IMR-90 (cell line): Measurements from ENCODE around the gene DHRSX. TPM values are rescaled to one million over a fixed set of nuclear protein-coding genes. Genes with fewer than 3 reads are reported as not detected.
A peak's percentile ranks its signal among the peaks of the same experiment; 100 is the strongest.

Source experiments
- ATAC-seq: fragments of 200-7000 bp; cut with Tn5 transposase; 2 replicates; pipeline ENCODE4 v1.9.1; 2020; ENCODE audit warnings: low read depth, mild to moderate bottlenecking, moderate library complexity
- BruUV-seq: library from RNA; stranded (reverse); fragments of 400-500 nt; replicated peaks from 2 replicates; lab custom pipeline; 2021; lab: Mats Ljungman, UMichigan
- CTCF ChIA-PET: fragments of 300-600 bp; formaldehyde crosslinking; extraction: SDS; loops from one replicate; lab custom pipeline; 2021; ENCODE audit warnings: antibody characterized with exemption; lab: Yijun Ruan, JAX
- POLR2A ChIA-PET: fragments of 300-600 bp; sonication (Branson Sonifier 250); formaldehyde crosslinking; loops from one replicate; lab custom pipeline; 2022; ENCODE audit warnings: antibody characterized with exemption; ENCODE audit not compliant: unreplicated experiment; lab: Charles Lee
- DNase-seq: peaks from one replicate; pipeline ENCODE4 v3.0.0; 2013
- H2AFZ ChIP-seq: replicated peaks from 2 replicates; pipeline ENCODE3; 2013; ENCODE audit warnings: low read length, mild to moderate bottlenecking; ENCODE audit not compliant: poor library complexity
- H2AK5ac ChIP-seq: 2 replicates; pipeline ENCODE4 v1.6.1; 2013; ENCODE audit warnings: low read depth, low read length, inconsistent platforms
- H2AK9ac ChIP-seq: replicated peaks from 2 replicates; pipeline ENCODE3; 2013; ENCODE audit warnings: mild to moderate bottlenecking, low read depth, low read length, moderate library complexity; ENCODE audit not compliant: poor library complexity
- H2BK120ac ChIP-seq: 2 replicates; pipeline ENCODE4 v1.6.1; 2013; ENCODE audit warnings: low read depth, low read length, inconsistent platforms
- H2BK15ac ChIP-seq: 3 replicates; pipeline ENCODE4 v1.6.1; 2013; ENCODE audit warnings: low read depth, low read length, inconsistent platforms
- H2BK20ac ChIP-seq: 2 replicates; pipeline ENCODE4 v1.6.1; 2013; ENCODE audit warnings: low read depth, mild to moderate bottlenecking, inconsistent platforms, low read length, moderate library complexity
- H2BK5ac ChIP-seq: 2 replicates; pipeline ENCODE4 v1.6.1; 2013; ENCODE audit warnings: mild to moderate bottlenecking, low read depth, low read length, inconsistent platforms; ENCODE audit not compliant: poor library complexity, severe bottlenecking
- H3K14ac ChIP-seq: replicated peaks from 2 replicates; pipeline ENCODE4 v1.6.1; 2013; ENCODE audit warnings: low read depth, low read length, inconsistent platforms
- H3K18ac ChIP-seq: 2 replicates; pipeline ENCODE4 v1.6.1; 2013; ENCODE audit warnings: low read depth, low read length, control low read depth
- H3K23ac ChIP-seq: 2 replicates; pipeline ENCODE4 v1.6.1; 2013; ENCODE audit warnings: low read depth, low read length, inconsistent platforms
- H3K27ac ChIP-seq: 2 replicates; pipeline ENCODE4 v1.5.1; 2013; ENCODE audit warnings: mild to moderate bottlenecking, control low read depth, low read length; ENCODE audit not compliant: insufficient read depth
- H3K27me3 ChIP-seq: 2 replicates; pipeline ENCODE4 v1.6.1; 2013; ENCODE audit warnings: low read length; ENCODE audit not compliant: control insufficient read depth, insufficient read depth
- H3K36me3 ChIP-seq: 2 replicates; pipeline ENCODE4 v1.6.1; 2013; ENCODE audit warnings: low read length, mixed read lengths; ENCODE audit not compliant: control insufficient read depth, insufficient read depth
- H3K4ac ChIP-seq: 2 replicates; pipeline ENCODE4 v1.6.1; 2013; ENCODE audit warnings: low read depth, low read length, inconsistent platforms
- H3K4me1 ChIP-seq: 2 replicates; pipeline ENCODE4 v1.6.1; 2013; ENCODE audit warnings: low read length, mixed read lengths; ENCODE audit not compliant: control insufficient read depth, insufficient read depth
- H3K4me2 ChIP-seq: 2 replicates; pipeline ENCODE4 v1.6.1; 2013; ENCODE audit warnings: low read depth, mild to moderate bottlenecking, control low read depth, low read length, moderate library complexity
- H3K4me3 ChIP-seq: 2 replicates; pipeline ENCODE4 v1.5.1; 2013; ENCODE audit warnings: low read depth, mild to moderate bottlenecking, control low read depth, low read length, moderate library complexity; ENCODE audit not compliant: insufficient read depth
- H3K56ac ChIP-seq: 2 replicates; pipeline ENCODE4 v1.6.1; 2013; ENCODE audit warnings: low read length, inconsistent platforms; ENCODE audit not compliant: insufficient read depth; ENCODE audit errors: extremely low read depth
- H3K79me1 ChIP-seq, 2 experiments: 2 replicates each; pipeline ENCODE4 v1.6.1; 2013; ENCODE audit warnings: low read length in 2 of 2, inconsistent platforms in 1 of 2, low read depth in 1 of 2
- H3K9ac ChIP-seq: 2 replicates; pipeline ENCODE4 v1.6.1; 2013; ENCODE audit warnings: low read depth, low read length, control low read depth
- H3K9me1 ChIP-seq: 2 replicates; pipeline ENCODE4 v1.6.1; 2013; ENCODE audit warnings: low read length, inconsistent platforms; ENCODE audit not compliant: insufficient read depth
- H3K9me3 ChIP-seq: 2 replicates; pipeline ENCODE4 v1.6.1; 2013; ENCODE audit warnings: low read length; ENCODE audit not compliant: control insufficient read depth, insufficient read depth
- H4K20me1 ChIP-seq: 2 replicates; pipeline ENCODE4 v1.6.1; 2013; ENCODE audit warnings: low read length, inconsistent platforms; ENCODE audit not compliant: insufficient read depth
- H4K5ac ChIP-seq: 2 replicates; pipeline ENCODE4 v1.6.1; 2013; ENCODE audit warnings: mild to moderate bottlenecking, low read depth, low read length, control low read depth
- H4K8ac ChIP-seq, 2 experiments: 2 replicates each; pipeline ENCODE4 v1.6.1; 2013; ENCODE audit warnings: low read depth in 2 of 2, low read length in 2 of 2, control low read depth in 1 of 2, inconsistent platforms in 1 of 2
- H4K91ac ChIP-seq: 2 replicates; pipeline ENCODE4 v1.6.1; 2013; ENCODE audit warnings: low read depth, low read length, inconsistent platforms; ENCODE audit not compliant: insufficient read depth
- BHLHE40 ChIP-seq: fragments of 150-350 bp; IDR thresholded peaks from 2 replicates; pipeline ENCODE4 v1.6.1; 2016; ENCODE audit warnings: mild to moderate bottlenecking, low read depth, low read length
- CEBPB ChIP-seq: IDR thresholded peaks from 2 replicates; pipeline ENCODE4 v1.6.1; 2012; ENCODE audit warnings: low read depth, low read length, improper control_type of control experiment
- CHD1 ChIP-seq: IDR thresholded peaks from 2 replicates; pipeline ENCODE4 v1.6.1; 2012; ENCODE audit warnings: low read depth, low read length, improper control_type of control experiment
- ELK1 ChIP-seq: fragments of 150-350 bp; IDR thresholded peaks from 2 replicates; pipeline ENCODE4 v1.6.1; 2016; ENCODE audit warnings: low read depth, mild to moderate bottlenecking, low read length, moderate library complexity, borderline replicate concordance
- FOS ChIP-seq: fragments of 150-350 bp; IDR thresholded peaks from 2 replicates; pipeline ENCODE4 v1.6.1; 2016; ENCODE audit warnings: low read depth, low read length
- MAFK ChIP-seq: IDR thresholded peaks from 2 replicates; pipeline ENCODE4 v1.6.1; 2012; ENCODE audit warnings: low read depth, low read length, improper control_type of control experiment
- MAZ ChIP-seq: IDR thresholded peaks from 2 replicates; pipeline ENCODE4 v1.6.1; 2012; ENCODE audit warnings: low read depth, mild to moderate bottlenecking, low read length, improper control_type of control experiment, moderate library complexity, borderline replicate concordance
- MXI1 ChIP-seq: IDR thresholded peaks from 2 replicates; pipeline ENCODE4 v1.6.1; 2012; ENCODE audit warnings: low read depth, mild to moderate bottlenecking, low read length, moderate library complexity, borderline replicate concordance
- NFE2L2 ChIP-seq: fragments of 150-350 bp; IDR thresholded peaks from 2 replicates; pipeline ENCODE4 v1.6.1; 2016; ENCODE audit warnings: low read depth, mild to moderate bottlenecking, low read length
- POLR2A ChIP-seq: IDR thresholded peaks from 2 replicates; pipeline ENCODE4 v1.6.1; 2012; ENCODE audit warnings: mild to moderate bottlenecking, low read depth, low read length
- RAD21 ChIP-seq: IDR thresholded peaks from 2 replicates; pipeline ENCODE4 v1.6.1; 2012; ENCODE audit warnings: low read length, improper control_type of control experiment
- RCOR1 ChIP-seq: IDR thresholded peaks from 2 replicates; pipeline ENCODE4 v1.6.1; 2012; ENCODE audit warnings: mild to moderate bottlenecking, low read length, improper control_type of control experiment; ENCODE audit not compliant: insufficient replicate concordance
- RFX5 ChIP-seq: IDR thresholded peaks from 2 replicates; pipeline ENCODE4 v1.8.0; 2012; ENCODE audit warnings: low read depth, mild to moderate bottlenecking, low read length, moderate library complexity
- SMC3 ChIP-seq: fragments of 150-350 bp; IDR thresholded peaks from 2 replicates; pipeline ENCODE4 v1.6.1; 2016; ENCODE audit warnings: low read depth, mild to moderate bottlenecking, antibody characterized with exemption, low read length, moderate library complexity
- WGBS, 2 experiments: methylation state at CpG; one replicate each; pipeline versions ENCODE4 v1.1.5 to v1.1.7; 2013; ENCODE audit warnings: missing lambda C conversion rate in 2 of 2; ENCODE audit not compliant: insufficient read length in 1 of 2; ENCODE audit errors: extremely low coverage in 2 of 2; 5-methylcytosine and 5-hydroxymethylcytosine counted together
- dilution Hi-C: fragments of 300-500 bp; cut with HindIII; formaldehyde crosslinking; loops from one replicate; pipeline ENCODE4 v1.14.3; 2018; ENCODE audit warnings: low sequenced_read_pairs; ENCODE audit not compliant: unreplicated experiment
- in situ Hi-C: fragments of 300-500 bp; cut with MboI; formaldehyde crosslinking; loops from 3 replicates; pipeline ENCODE4 v1.14.3; 2019; ENCODE audit warnings: low sequenced_read_pairs, inconsistent platforms, mixed read lengths
- intact Hi-C: fragments of 100-400 bp; cut with micrococcal nuclease; formaldehyde crosslinking; loops from 2 replicates; pipeline ENCODE4 v1.10.0; 2022
- polyA plus RNA-seq, 3 experiments: library from polyadenylated mRNA; depleted of rRNA; stranded (reverse); fragments of >200 nt; gene quantifications; 2 replicates each; pipeline ENCODE4 v1.2.3, GENCODE V29; 2012; ENCODE audit warnings: low replicate concordance in 1 of 3
- total RNA-seq: library from RNA; depleted of rRNA; stranded (reverse); fragments of >200 nt; gene quantifications from 2 replicates; pipeline ENCODE4 v1.2.3, GENCODE V29; 2012
- TF ChIP-seq, protein P1 (sequence below): fragments of 150-350 bp; IDR thresholded peaks from 2 replicates; pipeline ENCODE4 v1.6.1; 2017; ENCODE audit warnings: mild to moderate bottlenecking, antibody characterized with exemption, low read length, low read depth
- TF ChIP-seq, protein P2 (sequence below): conservative IDR thresholded peaks from 2 replicates; pipeline ENCODE4 v1.5.1; 2012; ENCODE audit warnings: mild to moderate bottlenecking, low read depth, low read length, improper control_type of control experiment

Gene DHRSX
- total and polyA plus RNA-seq, 2 of the 4 experiments (the other 2 are of a cell fraction) = 26.2 to 38.0 TPM

DNA sequence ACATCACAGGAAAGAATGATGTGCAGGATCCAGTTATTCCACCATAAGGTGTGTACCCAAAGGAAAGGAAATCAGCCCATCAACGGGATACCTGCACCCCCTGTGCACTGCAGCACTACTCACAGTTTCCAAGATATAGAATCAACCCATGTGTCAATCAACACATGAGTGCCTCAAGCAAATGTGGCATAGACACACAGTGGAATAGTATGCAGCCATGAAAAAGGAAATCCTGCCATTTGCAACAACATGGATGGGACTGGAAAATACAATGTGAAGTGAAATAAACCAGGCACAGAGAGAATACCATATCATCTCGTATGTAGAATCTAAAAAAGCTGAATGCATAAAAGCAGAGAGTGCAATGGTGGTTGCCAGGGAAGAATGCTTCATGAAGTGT, 53.3 kb downstream of the DHRSX start:
- Histone ChIP-seq H4K5ac (no peak overlapping the region), H3K56ac (no peak overlapping the region), H2BK120ac (no peak overlapping the region), H4K20me1 (peaks cover 26% of the 10 kb centered on the region), H3K4ac (no peak overlapping the region), H3K14ac (no peak overlapping the region), H3K23ac (no peak overlapping the region), H2AK9ac (no peak overlapping the region), H2BK15ac (no peak overlapping the region), H3K36me3 (peaks cover 6% of the 10 kb centered on the region), H3K9ac (no peak overlapping the region), H3K9me1 (peaks cover 22% of the 10 kb centered on the region), H2BK20ac (no peak overlapping the region), H2BK5ac (no peak overlapping the region), H3K9me3 (no peaks in the 10 kb centered on the region), H3K18ac (no peak overlapping the region), H3K4me2 (no peak overlapping the region), H2AK5ac (no peak overlapping the region), H3K4me1 (0 out of 2 replicates have a peak, but pooled peaks cover 1% of the 10 kb centered on the region), H4K91ac (no peak overlapping the region), H3K4me3 (no peak overlapping the region), H3K27me3 (no peaks in the 10 kb centered on the region), H3K27ac (no peak overlapping the region), H4K8ac (no peak overlapping the region), H3K79me1 (peaks cover 28 to 48% of the 10 kb centered on the region in 2 experiments), H2AFZ (peak overlapping the region; percentile 14)
- TF ChIP-seq, protein P1, sequence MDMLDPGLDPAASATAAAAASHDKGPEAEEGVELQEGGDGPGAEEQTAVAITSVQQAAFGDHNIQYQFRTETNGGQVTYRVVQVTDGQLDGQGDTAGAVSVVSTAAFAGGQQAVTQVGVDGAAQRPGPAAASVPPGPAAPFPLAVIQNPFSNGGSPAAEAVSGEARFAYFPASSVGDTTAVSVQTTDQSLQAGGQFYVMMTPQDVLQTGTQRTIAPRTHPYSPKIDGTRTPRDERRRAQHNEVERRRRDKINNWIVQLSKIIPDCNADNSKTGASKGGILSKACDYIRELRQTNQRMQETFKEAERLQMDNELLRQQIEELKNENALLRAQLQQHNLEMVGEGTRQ = no peak
- TF ChIP-seq RAD21 (no peak), MAZ (no peak), ELK1 (no peak), RCOR1 (no peak), BHLHE40 (no peak), FOS (no peak), CEBPB (no peak), POLR2A (no peak), NFE2L2 (no peak), MAFK (no peak), SMC3 (no peak), RFX5 (no peak), MXI1 (no peak), CHD1 (no peak)
- TF ChIP-seq, protein P2, sequence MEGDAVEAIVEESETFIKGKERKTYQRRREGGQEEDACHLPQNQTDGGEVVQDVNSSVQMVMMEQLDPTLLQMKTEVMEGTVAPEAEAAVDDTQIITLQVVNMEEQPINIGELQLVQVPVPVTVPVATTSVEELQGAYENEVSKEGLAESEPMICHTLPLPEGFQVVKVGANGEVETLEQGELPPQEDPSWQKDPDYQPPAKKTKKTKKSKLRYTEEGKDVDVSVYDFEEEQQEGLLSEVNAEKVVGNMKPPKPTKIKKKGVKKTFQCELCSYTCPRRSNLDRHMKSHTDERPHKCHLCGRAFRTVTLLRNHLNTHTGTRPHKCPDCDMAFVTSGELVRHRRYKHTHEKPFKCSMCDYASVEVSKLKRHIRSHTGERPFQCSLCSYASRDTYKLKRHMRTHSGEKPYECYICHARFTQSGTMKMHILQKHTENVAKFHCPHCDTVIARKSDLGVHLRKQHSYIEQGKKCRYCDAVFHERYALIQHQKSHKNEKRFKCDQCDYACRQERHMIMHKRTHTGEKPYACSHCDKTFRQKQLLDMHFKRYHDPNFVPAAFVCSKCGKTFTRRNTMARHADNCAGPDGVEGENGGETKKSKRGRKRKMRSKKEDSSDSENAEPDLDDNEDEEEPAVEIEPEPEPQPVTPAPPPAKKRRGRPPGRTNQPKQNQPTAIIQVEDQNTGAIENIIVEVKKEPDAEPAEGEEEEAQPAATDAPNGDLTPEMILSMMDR = no peak
- no peak for ATAC-seq
- POLR2A ChIA-PET = no interaction called here
- in situ Hi-C loops = no loop called here
- dilution Hi-C loops = no loop called here
- intact Hi-C loops = no loop called here
- BruUV-seq = no TSS peak
- WGBS, 2 experiments = no CpG with 5 or more reads among the region's 2 CpGs
- DNase-seq = no peak
- CTCF ChIA-PET = no interaction called here
